ENCODE measurements around the gene IBSP.

IBSP gene

DNA sequence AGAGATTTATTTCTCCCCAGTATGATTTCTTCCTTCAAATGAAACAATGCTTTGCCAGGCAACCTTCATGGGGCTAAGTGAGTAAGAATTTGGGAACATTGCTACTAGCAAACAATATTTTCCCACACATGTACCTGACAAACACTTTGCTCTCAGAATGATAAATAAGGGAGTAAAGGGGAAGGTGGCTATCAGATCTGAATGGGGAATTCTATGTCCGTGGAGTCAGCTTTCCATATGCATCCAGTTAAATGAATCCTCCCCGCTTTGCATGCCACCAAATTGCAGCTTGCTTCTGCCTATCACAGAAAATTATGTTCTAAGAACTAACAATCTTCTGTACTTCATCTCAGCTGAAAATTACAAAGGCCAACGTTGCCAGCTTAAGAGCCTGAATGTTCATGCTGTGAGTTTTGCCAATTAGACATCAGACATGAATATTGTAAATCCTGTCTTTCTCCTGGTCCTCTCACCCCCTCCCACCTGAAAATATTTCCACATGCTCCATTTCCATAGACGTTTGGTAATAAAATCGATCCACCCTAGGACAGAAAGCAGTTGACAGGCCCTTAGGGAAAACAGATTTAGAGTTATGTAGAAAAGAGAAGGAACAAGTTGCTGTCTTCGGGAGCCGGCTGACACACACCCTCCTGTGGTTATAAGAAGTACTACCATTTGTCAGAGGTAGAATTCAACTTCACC lies 39.7 kb downstream of the IBSP start:
- TF ChIP-seq, protein P1, sequence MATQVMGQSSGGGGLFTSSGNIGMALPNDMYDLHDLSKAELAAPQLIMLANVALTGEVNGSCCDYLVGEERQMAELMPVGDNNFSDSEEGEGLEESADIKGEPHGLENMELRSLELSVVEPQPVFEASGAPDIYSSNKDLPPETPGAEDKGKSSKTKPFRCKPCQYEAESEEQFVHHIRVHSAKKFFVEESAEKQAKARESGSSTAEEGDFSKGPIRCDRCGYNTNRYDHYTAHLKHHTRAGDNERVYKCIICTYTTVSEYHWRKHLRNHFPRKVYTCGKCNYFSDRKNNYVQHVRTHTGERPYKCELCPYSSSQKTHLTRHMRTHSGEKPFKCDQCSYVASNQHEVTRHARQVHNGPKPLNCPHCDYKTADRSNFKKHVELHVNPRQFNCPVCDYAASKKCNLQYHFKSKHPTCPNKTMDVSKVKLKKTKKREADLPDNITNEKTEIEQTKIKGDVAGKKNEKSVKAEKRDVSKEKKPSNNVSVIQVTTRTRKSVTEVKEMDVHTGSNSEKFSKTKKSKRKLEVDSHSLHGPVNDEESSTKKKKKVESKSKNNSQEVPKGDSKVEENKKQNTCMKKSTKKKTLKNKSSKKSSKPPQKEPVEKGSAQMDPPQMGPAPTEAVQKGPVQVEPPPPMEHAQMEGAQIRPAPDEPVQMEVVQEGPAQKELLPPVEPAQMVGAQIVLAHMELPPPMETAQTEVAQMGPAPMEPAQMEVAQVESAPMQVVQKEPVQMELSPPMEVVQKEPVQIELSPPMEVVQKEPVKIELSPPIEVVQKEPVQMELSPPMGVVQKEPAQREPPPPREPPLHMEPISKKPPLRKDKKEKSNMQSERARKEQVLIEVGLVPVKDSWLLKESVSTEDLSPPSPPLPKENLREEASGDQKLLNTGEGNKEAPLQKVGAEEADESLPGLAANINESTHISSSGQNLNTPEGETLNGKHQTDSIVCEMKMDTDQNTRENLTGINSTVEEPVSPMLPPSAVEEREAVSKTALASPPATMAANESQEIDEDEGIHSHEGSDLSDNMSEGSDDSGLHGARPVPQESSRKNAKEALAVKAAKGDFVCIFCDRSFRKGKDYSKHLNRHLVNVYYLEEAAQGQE (IDR thresholded peaks at IDR 0.05; ENCODE audit: insufficient read depth in 1 of 2, low read depth in 2 of 2, low read length in 2 of 2): no peak
- TF ChIP-seq POLR2AphosphoS5 (IDR thresholded peaks at IDR 0.05; ENCODE audit: low read depth, low read length): no peak
- no peak for TF ChIP-seq FOXP2 (optimal IDR thresholded peaks at IDR 0.05; ENCODE audit: borderline replicate concordance, extremely low read depth, extremely low read length, insufficient read depth)
- no peak for TF ChIP-seq SIN3A (IDR thresholded peaks at IDR 0.05; ENCODE audit: borderline replicate concordance, insufficient read depth, low read length)
- no peak for TF ChIP-seq TAF1 (IDR thresholded peaks at IDR 0.05; ENCODE audit: borderline replicate concordance, insufficient read depth, low read length)

DNA sequence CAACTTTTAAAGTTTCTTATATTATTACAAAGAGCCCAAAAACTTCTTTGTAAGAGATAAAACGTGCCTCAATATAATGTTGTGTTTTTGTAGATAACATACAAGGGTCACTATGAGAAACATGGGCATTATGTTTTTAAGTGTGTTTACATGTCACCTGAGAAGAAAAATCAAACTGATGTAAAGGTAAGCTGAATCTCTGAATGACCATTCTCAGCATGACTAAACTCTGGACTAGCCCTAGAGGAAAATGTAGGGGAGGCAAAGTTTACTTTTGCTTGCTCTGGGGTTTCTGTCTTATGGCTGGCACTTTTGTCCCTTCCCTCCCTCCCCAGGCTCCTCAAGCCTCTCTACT lies 40.2 kb downstream of the IBSP start:
- TF ChIP-seq SIN3A (IDR thresholded peaks at IDR 0.05; ENCODE audit: borderline replicate concordance, insufficient read depth, low read length): no peak

DNA sequence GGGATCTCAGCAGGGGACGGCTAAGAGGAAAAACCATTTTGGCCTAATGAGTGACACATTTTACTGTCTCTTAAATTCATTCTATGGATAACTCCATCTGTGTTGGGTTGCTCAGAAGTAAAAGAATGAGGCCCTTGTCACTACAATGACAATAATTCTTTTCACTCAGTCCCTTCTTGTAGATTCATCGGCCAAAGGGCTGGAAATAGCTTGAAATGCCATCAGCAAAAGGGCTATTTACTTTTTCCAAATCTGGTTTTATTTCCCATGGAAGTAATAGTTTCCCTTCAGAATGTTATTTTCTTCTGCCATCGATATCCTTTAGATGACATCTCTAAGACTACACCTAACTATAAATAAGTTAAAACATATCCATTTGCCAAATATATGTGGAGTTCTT lies 40.8 kb downstream of the IBSP start:
- TF ChIP-seq POLR2AphosphoS5 (IDR thresholded peaks at IDR 0.05; ENCODE audit: low read depth, low read length) (no peak), SIN3A (IDR thresholded peaks at IDR 0.05; ENCODE audit: borderline replicate concordance, insufficient read depth, low read length) (no peak), TAF1 (IDR thresholded peaks at IDR 0.05; ENCODE audit: borderline replicate concordance, insufficient read depth, low read length) (no peak), FOXP2 (optimal IDR thresholded peaks at IDR 0.05; ENCODE audit: borderline replicate concordance, extremely low read depth, extremely low read length, insufficient read depth) (no peak)
- TF ChIP-seq, protein P1 (IDR thresholded peaks at IDR 0.05; ENCODE audit: insufficient read depth in 1 of 2, low read depth in 2 of 2, low read length in 2 of 2): no peak

DNA sequence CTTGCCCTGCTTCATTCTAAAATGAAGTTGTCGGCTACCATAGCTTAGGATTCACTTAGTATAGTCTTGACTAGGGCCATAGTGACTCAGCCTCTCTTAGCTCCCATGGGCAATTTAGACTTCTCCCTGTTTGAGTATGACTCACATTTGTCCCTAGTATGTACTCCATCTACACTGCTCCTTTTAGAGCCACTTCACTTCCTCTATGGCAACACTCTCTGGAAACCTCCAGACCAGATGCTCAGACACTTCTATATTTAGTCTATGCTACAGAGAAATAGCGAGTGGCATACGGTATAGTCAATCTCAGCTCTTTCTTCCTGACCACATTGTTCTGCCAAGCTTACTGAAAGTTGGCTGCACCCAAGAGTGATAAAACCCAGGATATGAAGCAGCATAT lies 44.6 kb downstream of the IBSP start:
- no peak for TF ChIP-seq TAF1 (IDR thresholded peaks at IDR 0.05; ENCODE audit: borderline replicate concordance, insufficient read depth, low read length)

DNA sequence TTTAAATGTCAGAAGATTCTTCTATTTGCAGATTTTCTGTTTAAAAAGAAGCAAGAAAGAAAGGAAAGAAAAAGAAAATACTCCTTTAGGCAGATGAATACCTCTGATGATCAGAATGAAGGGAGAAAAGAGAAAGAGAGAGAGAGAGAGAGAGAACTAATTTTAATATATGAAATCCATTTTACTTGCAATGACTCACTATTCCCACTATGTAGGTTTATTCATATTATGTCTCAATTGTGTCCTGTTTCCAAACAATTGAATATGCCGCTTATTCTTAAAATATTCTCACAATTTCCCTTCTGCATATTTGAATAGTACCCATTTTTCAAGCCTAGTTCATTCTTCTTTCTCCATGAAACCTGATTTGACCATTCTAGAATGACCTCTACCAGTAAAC lies 45.1 kb downstream of the IBSP start:
- TF ChIP-seq, protein P1 (IDR thresholded peaks at IDR 0.05; ENCODE audit: insufficient read depth in 1 of 2, low read depth in 2 of 2, low read length in 2 of 2): no peak
- TF ChIP-seq SIN3A (IDR thresholded peaks at IDR 0.05; ENCODE audit: borderline replicate concordance, insufficient read depth, low read length): no peak
- TF ChIP-seq POLR2AphosphoS5 (IDR thresholded peaks at IDR 0.05; ENCODE audit: low read depth, low read length): no peak
- no peak for TF ChIP-seq TAF1 (IDR thresholded peaks at IDR 0.05; ENCODE audit: borderline replicate concordance, insufficient read depth, low read length)

DNA sequence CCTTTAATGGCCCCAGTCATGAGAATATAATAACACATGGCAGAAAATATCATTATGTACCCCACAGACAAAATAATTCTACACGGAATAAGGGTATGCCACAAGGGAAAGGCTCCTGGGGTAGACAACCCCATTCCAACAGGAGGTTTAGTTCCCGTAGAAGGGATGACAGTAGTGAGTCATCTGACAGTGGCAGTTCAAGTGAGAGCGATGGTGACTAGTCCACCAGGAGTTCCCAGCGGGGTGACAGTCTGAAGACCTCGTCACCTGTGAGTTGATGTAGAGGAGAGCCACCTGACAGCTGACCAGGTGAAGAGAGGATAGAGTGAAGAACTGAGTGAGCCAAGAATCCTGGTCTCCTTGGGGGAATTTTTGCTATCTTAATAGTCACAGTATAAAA lies 46.9 kb downstream of the IBSP start:
- TF ChIP-seq SIN3A (IDR thresholded peaks at IDR 0.05; ENCODE audit: borderline replicate concordance, insufficient read depth, low read length) (no peak), POLR2AphosphoS5 (IDR thresholded peaks at IDR 0.05; ENCODE audit: low read depth, low read length) (no peak), TAF1 (IDR thresholded peaks at IDR 0.05; ENCODE audit: borderline replicate concordance, insufficient read depth, low read length) (no peak), FOXP2 (optimal IDR thresholded peaks at IDR 0.05; ENCODE audit: borderline replicate concordance, extremely low read depth, extremely low read length, insufficient read depth) (no peak)
- TF ChIP-seq, protein P1 (IDR thresholded peaks at IDR 0.05; ENCODE audit: insufficient read depth in 1 of 2, low read depth in 2 of 2, low read length in 2 of 2): no peak

Measured in PFSK-1 (cell line).